AG08395 (cell line): ENCODE measurements around the gene CSKMT.
A peak's percentile ranks its signal among the peaks of the same experiment; 100 is the strongest.
"Not testable (repeated sequence)": the region's sequence is repeated elsewhere in the genome, so short reads cannot be mapped to it uniquely, and the experiment has no call there.

Experiments
- DNase-seq: peaks from one replicate; pipeline ENCODE4 v3.0.0; 2012; ENCODE audit warnings: mixed read lengths, low spot score

The CSKMT gene

GRCh38 chr11:62689421-62690183 is 24.5 kb downstream of the CSKMT start, which contains the start of gene LRRN4CL:
TSS of gene LRRN4CL (minus strand) at chr11:62689530. CDS start at chr11:62688508, 1,022 bp downstream.
- DNase-seq = peak; percentile 98

DNA sequence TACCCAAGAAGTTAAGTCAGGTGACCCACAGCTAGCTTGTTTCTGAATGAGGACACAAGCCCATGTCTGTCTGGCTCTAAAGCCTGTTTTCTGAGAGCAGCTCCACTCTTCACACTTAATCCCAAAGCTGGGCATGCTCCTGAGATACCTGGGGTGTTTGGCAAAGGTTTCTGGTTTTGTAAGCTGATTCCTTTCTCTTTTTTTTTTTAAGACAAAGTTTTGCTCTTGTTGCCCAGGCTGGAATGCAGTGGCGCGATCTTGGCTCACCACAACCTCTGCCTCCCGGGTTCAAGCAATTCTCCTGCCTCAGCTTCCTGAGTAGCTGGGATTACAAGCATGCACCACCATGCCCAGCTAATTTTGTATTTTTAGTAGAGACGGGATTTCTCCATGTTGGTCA is 28.5 kb downstream of the CSKMT start:
- DNase-seq = not testable (repeated sequence)

GRCh38 chr11:62694455-62695167 is 29.5 kb downstream of the CSKMT start:
- DNase-seq = peak; percentile 83

DNA sequence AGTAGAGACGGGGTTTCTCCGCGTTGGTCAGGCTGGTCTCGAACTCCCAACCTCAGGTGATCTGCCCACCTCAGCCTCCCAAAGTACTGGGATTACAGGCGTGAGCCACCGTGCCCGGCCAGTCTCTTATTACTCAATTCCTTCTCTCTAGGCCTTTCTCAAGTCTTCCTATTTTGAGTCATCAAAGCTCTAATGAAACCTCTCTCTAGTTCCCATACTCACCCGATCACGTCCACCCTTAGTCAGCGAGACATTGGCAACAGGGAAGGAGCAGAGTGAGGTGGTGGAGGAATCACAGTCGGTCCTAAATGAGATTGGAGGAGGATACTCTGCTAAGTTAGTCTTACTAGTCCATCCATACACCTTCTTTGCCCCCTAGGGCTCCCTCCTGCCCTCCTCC is 37.1 kb downstream of the CSKMT start:
- DNase-seq = no peak

DNA sequence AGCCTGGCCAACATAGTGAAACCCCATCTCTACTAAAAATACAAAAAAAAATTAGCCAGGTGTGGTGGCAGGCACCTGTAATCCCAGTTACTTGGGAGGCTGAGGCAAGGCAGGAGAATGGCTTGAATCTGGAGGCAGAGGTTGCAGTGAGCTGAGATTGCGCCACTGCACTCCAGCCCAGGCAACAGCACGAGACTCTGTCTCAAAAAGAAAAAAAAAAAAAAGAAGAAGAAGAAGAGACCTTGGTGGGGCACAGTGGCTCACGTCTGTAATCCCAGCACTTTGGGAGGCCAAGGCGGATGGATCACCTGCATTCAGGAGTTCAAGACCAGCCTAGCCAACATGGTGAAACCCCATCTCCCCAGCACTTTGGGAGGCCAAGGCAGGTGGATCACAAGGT is 38.8 kb downstream of the CSKMT start:
- DNase-seq = not testable (repeated sequence)

- DNase-seq = no peak
These were observed 40.3 kb downstream of the CSKMT start for GRCh38 chr11:62705413-62705812.

DNA sequence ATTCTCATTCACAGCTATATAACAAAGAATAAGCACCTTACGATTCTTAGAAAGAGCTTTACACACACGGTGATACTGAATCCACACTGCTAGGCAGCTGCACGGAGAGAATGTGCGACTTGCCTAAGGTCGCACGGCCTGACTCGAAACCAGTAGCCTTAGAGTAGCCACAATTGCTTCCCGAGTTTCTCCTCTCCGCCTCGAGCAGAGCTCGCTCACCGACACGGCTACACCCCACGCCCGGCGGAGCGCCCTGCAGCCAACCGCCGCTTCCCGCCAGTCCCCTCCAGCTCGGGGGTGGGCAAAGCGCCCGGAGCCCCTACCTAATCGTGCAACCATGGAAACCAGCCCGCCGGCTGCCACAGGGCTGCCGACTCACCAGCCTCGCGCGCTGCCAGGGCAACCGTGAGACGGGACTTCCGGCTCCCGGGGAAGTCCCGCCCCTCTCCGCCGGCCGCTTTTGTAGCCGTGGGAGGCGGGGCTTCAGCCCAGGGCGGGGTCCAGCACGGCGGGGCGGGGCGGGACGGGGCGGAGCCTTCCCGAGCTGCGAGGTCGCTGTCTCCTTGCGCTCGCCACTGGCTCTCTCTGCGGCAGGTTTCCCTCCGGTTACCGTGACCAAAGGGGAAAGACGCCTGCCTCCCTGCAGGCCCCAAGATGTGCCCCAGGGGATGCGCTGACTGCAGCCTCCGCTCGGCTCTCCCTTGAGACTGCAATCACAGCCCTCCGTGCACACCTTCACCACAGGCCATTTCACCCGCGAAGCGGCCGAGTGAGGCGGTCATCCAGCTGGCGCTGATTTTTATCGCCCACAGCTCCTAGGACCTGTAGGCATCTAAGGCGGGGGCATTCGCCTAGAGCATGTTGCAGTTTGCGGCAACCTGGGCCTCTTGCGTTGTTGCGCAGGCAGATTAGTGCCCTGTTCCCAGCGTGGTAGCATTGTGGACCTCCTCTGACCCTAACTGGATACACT is 41.1 kb downstream of the CSKMT start:
- DNase-seq = peak; percentile 96

GRCh38 chr11:62706850-62707247 is 41.7 kb downstream of the CSKMT start:
- no peak for DNase-seq

DNA sequence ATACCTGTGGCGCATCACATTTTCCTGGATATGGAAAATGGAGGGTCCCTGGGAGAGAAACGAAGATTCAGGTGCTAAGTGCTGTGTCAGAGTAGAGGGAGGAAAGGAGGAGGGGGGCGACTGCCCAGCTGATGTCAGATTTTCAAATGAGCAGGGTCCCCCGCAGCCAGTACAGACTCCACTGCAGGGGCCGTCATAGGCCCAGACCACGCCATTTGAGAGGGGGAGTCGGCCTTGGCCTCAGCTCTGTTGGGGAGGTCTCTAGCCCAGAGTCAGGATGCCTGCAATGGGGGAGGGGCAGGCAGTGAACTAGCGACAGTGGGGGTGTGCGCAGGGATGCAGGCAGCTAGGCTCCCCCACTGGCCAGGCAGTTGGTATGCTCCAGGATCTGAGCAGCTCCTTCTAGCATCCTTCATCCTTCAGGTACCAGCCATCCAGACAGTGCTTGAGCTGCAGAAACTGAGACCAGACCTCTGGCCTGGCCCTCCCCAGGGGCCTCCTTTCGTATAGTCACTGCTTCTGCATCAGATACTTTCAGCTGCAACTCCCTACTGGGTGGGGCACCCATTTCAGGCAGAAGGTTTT is 42.3 kb downstream of the CSKMT start, which contains the start of the genes BSCL2 and GNG3:
Gene BSCL2, minus strand, starts transcription at position 148 of the 585 bp plus-strand sequence. CDS start 229 bp downstream, outside the sequence.
Gene GNG3, plus strand, starts transcription at position 400 of the 585 bp plus-strand sequence. CDS start 620 bp downstream, outside the sequence.
- DNase-seq = no peak

GRCh38 chr11:62708392-62708791 is 43.3 kb downstream of the CSKMT start:
- no peak for DNase-seq

GRCh38 chr11:62708793-62709192 is 43.7 kb downstream of the CSKMT start:
- no peak for DNase-seq

DNA sequence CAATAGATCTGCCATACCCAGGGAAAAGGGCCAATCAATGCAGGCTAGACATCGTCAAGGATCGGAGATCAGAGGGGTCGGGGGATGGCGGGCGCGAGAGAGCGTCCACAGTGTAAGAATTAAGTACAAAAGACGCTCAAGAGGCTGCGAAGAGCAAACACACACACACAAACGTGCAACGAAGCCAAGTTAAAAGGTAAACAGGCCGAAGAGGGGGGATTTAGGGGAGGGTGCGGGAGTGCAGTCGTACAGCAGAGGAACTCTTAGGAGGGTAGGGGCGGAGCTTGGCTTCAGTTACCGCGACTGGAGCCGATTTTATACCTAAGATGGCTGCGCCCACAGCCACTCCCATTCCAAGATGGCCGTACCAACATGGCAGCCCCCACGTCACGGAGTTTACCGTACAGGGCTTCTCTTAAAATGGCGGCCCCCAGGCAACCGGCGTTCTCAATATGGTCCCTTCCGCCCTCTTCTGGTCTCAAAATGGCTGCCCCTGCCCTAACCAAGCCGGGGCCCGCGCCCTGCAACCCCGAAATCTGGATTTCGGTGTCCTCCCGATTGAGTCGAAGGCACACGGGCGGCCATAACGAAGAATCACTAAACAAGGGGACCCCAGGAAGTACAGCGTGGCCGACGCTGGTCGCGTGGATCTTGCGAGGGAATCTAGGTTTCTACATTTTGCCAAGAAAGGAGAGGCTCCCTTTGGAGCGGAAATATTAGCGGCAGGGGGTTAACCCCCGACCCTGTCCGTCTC is 44.3 kb downstream of the CSKMT start:
- DNase-seq = peak; percentile 95

DNA sequence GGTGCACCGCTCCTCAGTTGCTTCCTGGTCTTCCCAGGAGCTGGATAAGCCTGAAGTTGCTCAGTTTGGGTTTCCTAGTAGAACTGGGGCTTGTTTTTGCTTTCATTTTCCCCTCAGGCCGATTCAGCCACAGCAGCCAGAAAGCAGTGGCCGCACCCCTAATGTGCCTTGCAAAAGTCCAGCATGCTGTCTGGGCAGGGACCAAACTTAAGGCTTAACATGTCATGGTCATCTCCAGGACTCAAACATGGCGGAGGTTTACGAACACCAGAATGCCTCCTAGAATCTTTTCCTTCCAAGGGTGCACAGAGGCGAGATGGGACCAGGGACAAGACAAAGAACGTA is 44.9 kb downstream of the CSKMT start:
- DNase-seq = peak; percentile 33

DNA sequence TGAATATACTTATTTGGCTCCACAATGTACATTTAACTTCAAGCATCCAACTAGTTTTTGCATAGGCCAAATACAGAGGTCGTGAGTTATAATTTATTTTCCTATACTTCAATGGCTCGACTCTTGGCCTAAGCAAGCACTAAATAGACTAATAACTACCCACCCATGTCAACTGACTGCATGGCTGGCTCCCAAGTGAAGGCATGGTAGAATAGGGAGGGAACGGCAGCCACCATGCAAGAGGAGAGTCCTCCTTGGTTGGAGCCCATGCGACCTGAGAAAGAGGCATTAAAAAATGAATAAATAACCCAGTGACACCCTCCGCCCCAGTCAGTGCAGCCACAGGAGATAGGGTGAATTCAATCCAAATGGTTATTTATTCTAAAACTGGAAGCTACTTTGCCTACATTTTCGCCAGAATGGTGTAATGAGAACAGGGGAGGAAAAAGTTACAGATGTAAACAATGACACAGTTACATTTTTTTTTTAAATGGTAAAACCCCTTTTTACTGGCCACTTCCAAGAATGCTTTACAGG is 47.2 kb downstream of the CSKMT start:
- DNase-seq = no peak

- DNase-seq = no peak
These were observed 47.7 kb downstream of the CSKMT start for GRCh38 chr11:62712861-62713260.

DNA sequence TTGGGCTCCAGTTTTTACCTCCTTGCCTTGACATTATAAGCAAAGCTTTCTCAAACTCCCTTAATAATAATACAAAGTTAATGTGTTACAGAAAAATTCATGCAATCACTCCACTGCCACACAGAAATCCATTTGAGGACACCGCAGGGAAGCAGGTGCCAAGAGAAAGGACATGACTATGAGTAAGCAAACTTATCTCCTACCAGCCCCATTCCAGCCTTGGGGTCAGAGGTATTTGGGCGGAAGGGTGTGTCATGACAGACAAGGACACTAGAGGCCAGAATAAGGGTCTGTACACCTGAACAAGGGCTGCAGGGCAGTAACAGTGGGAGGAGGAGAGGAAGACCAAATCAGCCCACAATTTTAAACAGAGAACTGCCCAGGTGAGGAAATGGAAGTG is 48.2 kb downstream of the CSKMT start:
- no peak for DNase-seq

GRCh38 chr11:62715150-62716130 is 50.3 kb downstream of the CSKMT start:
- DNase-seq = no peak

GRCh38 chr11:62716206-62716605 is 51.1 kb downstream of the CSKMT start:
- DNase-seq = no peak

GRCh38 chr11:62716816-62717215 is 51.7 kb downstream of the CSKMT start:
- DNase-seq = no peak
